OCI-LY7 (cell line): Measurements from ENCODE around the gene GOLPH3.

ENCODE experiments used
- EZH2phosphoT487 ChIP-seq: fragments of 200-600 bp; sonication (generic); IDR thresholded peaks from 2 replicates; pipeline ENCODE4 v1.6.1; 2018; ENCODE audit warnings: low read depth, borderline replicate concordance, mild to moderate bottlenecking, mixed run types, antibody characterized with exemption, low read length, moderate library complexity, mixed read lengths
- TF ChIP-seq, protein P1 (sequence below): fragments of 200-600 bp; sonication (generic); conservative IDR thresholded peaks from 2 replicates; pipeline ENCODE4 v1.5.1; 2014; ENCODE audit warnings: mild to moderate bottlenecking, antibody characterized with exemption, low read length, moderate library complexity, mixed read lengths

- TF ChIP-seq, protein P1, sequence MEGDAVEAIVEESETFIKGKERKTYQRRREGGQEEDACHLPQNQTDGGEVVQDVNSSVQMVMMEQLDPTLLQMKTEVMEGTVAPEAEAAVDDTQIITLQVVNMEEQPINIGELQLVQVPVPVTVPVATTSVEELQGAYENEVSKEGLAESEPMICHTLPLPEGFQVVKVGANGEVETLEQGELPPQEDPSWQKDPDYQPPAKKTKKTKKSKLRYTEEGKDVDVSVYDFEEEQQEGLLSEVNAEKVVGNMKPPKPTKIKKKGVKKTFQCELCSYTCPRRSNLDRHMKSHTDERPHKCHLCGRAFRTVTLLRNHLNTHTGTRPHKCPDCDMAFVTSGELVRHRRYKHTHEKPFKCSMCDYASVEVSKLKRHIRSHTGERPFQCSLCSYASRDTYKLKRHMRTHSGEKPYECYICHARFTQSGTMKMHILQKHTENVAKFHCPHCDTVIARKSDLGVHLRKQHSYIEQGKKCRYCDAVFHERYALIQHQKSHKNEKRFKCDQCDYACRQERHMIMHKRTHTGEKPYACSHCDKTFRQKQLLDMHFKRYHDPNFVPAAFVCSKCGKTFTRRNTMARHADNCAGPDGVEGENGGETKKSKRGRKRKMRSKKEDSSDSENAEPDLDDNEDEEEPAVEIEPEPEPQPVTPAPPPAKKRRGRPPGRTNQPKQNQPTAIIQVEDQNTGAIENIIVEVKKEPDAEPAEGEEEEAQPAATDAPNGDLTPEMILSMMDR, result no peak
- no peak for TF ChIP-seq EZH2phosphoT487
Observed at GRCh38 chr5:32145378-32145777, 28.7 kb downstream of the GOLPH3 start.
